GM12878 (cell line): ENCODE measurements around the gene SNX12.

Experiments
- BCL11A ChIP-seq: IDR thresholded peaks from 2 replicates; pipeline ENCODE4 v1.6.1; 2011; ENCODE audit warnings: low read depth, low read length
- CHD1 ChIP-seq: IDR thresholded peaks from 2 replicates; pipeline ENCODE4 v1.6.1; 2012; ENCODE audit warnings: low read depth, low read length, improper control_type of control experiment
- EP300 ChIP-seq, 2 experiments: fragments of 150-350 bp in 1 of 2; IDR thresholded peaks; 2 replicates each; pipeline ENCODE4 v1.6.1; 2011 to 2012; ENCODE audit warnings: low read depth in 2 of 2, low read length in 2 of 2, borderline replicate concordance in 1 of 2, improper control_type of control experiment in 1 of 2, inconsistent platforms in 1 of 2; ENCODE audit not compliant: control insufficient read depth in 1 of 2
- FOXK2 ChIP-seq: fragments of 450-650 bp; IDR thresholded peaks from 2 replicates; pipeline ENCODE4 v1.6.1; 2017; ENCODE audit warnings: mild to moderate bottlenecking, moderate library complexity
- MYC ChIP-seq: IDR thresholded peaks from 2 replicates; pipeline ENCODE4 v1.6.1; 2011; ENCODE audit warnings: mild to moderate bottlenecking, low read length, moderate library complexity, inconsistent platforms; ENCODE audit not compliant: insufficient read depth, insufficient replicate concordance, insufficient read length, severe bottlenecking
- POLR2A ChIP-seq: IDR thresholded peaks from 2 replicates; pipeline ENCODE4 v1.6.1; 2011; ENCODE audit warnings: low read depth, mild to moderate bottlenecking, low read length
- SIN3A ChIP-seq: IDR thresholded peaks from 2 replicates; pipeline ENCODE4 v1.6.1; 2012; ENCODE audit warnings: low read depth, low read length, improper control_type of control experiment
- TAF1 ChIP-seq: IDR thresholded peaks from 2 replicates; pipeline ENCODE4 v1.6.1; 2011; ENCODE audit warnings: mild to moderate bottlenecking, low read depth, low read length, borderline replicate concordance
- TF ChIP-seq, protein P1 (sequence below): IDR thresholded peaks from 2 replicates; pipeline ENCODE4 v1.6.1; 2012; ENCODE audit warnings: low read length, inconsistent platforms
- TF ChIP-seq, protein P2 (sequence below), 3 experiments: IDR thresholded peaks in 2 of 3; conservative IDR thresholded peaks in 1 of 3; 2 replicates each; pipeline ENCODE4 v1.5.1; 2011; ENCODE audit warnings: low read depth in 3 of 3, low read length in 3 of 3, mild to moderate bottlenecking in 3 of 3, control low read depth in 2 of 3, moderate library complexity in 2 of 3, inconsistent platforms in 1 of 3, mixed read lengths in 1 of 3; ENCODE audit not compliant: control insufficient read depth in 2 of 3, insufficient read depth in 1 of 3; ENCODE audit errors: extremely low read depth in 1 of 3
- TF ChIP-seq, protein P3 (sequence below): fragments of 450-650 bp; IDR thresholded peaks from 2 replicates; pipeline ENCODE4 v1.6.1; 2014; ENCODE audit warnings: mild to moderate bottlenecking

DNA sequence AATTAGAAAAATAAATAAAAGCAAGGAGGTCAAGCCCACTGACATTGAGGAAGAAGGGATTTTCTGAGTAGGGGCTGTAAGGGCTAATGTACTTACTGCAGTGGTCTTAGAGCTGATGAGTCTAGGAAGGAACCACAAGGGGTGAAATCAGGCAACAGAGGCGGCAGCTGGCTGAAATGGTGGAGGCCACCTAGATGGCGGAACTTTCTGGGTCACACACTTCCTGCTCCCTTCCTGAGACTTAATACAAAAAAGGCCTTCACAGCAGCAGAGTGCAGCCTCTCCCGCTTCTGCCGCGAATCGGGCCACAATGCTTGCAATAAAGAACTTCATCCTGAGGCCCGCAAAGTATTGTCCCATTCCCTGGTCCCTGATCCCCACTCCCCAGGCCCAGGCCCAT is 15.4 kb downstream of the SNX12 start:
- TF ChIP-seq, protein P1, sequence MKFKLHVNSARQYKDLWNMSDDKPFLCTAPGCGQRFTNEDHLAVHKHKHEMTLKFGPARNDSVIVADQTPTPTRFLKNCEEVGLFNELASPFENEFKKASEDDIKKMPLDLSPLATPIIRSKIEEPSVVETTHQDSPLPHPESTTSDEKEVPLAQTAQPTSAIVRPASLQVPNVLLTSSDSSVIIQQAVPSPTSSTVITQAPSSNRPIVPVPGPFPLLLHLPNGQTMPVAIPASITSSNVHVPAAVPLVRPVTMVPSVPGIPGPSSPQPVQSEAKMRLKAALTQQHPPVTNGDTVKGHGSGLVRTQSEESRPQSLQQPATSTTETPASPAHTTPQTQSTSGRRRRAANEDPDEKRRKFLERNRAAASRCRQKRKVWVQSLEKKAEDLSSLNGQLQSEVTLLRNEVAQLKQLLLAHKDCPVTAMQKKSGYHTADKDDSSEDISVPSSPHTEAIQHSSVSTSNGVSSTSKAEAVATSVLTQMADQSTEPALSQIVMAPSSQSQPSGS: no peak
- TF ChIP-seq, protein P2, sequence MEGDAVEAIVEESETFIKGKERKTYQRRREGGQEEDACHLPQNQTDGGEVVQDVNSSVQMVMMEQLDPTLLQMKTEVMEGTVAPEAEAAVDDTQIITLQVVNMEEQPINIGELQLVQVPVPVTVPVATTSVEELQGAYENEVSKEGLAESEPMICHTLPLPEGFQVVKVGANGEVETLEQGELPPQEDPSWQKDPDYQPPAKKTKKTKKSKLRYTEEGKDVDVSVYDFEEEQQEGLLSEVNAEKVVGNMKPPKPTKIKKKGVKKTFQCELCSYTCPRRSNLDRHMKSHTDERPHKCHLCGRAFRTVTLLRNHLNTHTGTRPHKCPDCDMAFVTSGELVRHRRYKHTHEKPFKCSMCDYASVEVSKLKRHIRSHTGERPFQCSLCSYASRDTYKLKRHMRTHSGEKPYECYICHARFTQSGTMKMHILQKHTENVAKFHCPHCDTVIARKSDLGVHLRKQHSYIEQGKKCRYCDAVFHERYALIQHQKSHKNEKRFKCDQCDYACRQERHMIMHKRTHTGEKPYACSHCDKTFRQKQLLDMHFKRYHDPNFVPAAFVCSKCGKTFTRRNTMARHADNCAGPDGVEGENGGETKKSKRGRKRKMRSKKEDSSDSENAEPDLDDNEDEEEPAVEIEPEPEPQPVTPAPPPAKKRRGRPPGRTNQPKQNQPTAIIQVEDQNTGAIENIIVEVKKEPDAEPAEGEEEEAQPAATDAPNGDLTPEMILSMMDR (IDR thresholded peaks at IDR 0.05 in 2 of 3, conservative IDR thresholded peaks at IDR 0.05 in 1 of 3; ENCODE audit: control insufficient read depth in 2 of 3, extremely low read depth in 1 of 3, insufficient read depth in 1 of 3, low read depth in 3 of 3, low read length in 3 of 3): no peak
- no peak for TF ChIP-seq POLR2A
- no peak for TF ChIP-seq SIN3A
- 0 out of 2 replicates have a peak, but pooled peaks have one; percentile 8 for TF ChIP-seq TAF1
- TF ChIP-seq CHD1: no peak
- no peak for TF ChIP-seq FOXK2
- TF ChIP-seq MYC: no peak
- no peak for TF ChIP-seq EP300 (IDR thresholded peaks at IDR 0.05; ENCODE audit: borderline replicate concordance in 1 of 2, control insufficient read depth in 1 of 2, low read depth in 2 of 2, low read length in 2 of 2)
- no peak for TF ChIP-seq BCL11A
- TF ChIP-seq, protein P3, sequence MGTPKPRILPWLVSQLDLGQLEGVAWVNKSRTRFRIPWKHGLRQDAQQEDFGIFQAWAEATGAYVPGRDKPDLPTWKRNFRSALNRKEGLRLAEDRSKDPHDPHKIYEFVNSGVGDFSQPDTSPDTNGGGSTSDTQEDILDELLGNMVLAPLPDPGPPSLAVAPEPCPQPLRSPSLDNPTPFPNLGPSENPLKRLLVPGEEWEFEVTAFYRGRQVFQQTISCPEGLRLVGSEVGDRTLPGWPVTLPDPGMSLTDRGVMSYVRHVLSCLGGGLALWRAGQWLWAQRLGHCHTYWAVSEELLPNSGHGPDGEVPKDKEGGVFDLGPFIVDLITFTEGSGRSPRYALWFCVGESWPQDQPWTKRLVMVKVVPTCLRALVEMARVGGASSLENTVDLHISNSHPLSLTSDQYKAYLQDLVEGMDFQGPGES: no peak
